ENCODE measurements around the gene RAG2.

Gene RAG2

DNA sequence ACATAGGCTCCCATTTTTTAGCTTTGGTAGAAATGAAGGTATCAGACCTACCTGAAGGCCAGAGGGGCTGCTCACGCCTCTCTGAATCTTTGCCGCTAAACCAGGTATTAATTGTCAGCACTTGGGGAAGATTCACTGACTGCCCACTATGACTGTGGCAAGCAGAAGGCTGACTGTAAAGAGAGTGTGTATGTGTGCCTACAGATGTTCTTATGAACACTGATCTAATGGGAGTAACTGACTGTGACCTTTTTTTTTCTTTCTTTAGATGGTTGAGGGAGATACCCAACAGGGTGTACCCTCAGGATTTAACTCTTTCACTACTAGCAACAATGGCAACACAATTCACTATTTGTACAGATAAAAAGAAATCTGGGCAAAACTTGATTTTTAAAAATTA, at the start of gene RAG2:
Gene RAG2, minus strand, starts transcription at position 186 of the 400 bp plus-strand sequence. CDS start 4,068 bp downstream, outside the sequence.
- no peak within 1 kb of the TSS for H3K27ac ChIP-seq
- TF ChIP-seq ZFX (IDR thresholded peaks at IDR 0.05; ENCODE audit: borderline replicate concordance), result no peak
- TF ChIP-seq, protein P1, sequence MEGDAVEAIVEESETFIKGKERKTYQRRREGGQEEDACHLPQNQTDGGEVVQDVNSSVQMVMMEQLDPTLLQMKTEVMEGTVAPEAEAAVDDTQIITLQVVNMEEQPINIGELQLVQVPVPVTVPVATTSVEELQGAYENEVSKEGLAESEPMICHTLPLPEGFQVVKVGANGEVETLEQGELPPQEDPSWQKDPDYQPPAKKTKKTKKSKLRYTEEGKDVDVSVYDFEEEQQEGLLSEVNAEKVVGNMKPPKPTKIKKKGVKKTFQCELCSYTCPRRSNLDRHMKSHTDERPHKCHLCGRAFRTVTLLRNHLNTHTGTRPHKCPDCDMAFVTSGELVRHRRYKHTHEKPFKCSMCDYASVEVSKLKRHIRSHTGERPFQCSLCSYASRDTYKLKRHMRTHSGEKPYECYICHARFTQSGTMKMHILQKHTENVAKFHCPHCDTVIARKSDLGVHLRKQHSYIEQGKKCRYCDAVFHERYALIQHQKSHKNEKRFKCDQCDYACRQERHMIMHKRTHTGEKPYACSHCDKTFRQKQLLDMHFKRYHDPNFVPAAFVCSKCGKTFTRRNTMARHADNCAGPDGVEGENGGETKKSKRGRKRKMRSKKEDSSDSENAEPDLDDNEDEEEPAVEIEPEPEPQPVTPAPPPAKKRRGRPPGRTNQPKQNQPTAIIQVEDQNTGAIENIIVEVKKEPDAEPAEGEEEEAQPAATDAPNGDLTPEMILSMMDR (IDR thresholded peaks at IDR 0.05), result no peak

GRCh38 chr11:36638556-36638955, 40.5 kb upstream of the RAG2 start:
- TF ChIP-seq ZFX (IDR thresholded peaks at IDR 0.05; ENCODE audit: borderline replicate concordance), result no peak
- TF ChIP-seq, protein P1 (IDR thresholded peaks at IDR 0.05), result no peak
- no peak overlapping the region for H3K27ac ChIP-seq

DNA sequence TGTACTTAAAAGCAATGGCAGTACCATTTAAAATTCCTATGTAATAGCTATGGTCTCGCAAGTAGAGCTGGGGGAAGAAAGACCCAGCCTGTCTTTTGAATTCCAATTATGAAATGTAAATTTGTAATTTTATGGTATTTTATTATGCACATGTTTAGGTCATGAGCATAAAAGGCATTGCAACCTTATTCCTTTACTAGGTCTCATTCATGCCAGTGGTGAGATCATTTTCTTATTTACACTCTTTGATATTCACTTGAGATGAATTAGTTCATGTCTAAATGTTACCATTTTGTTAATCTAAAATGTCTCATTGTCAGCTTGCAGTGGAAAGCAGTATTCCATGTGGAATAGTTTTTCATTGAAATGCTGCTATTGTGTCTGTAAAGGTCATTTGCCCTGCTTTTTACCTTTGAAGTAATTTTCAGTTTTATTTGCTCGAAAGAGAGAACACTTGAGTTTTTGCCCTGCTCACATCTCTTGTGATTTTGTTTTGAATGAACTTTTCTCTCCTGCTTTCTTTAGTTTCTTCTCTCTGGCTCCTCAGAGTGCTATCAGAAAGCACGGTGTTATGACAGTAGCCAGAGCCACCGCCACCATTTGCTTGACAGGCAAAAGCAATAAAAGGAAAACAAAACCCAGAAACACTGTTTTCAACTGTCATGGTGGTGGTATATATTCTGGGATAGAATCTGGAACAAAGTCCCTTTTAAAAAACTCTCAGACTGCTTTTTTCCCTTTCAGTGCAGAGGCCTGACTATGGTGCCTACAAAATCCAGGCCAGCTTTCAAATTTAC, 37.2 kb upstream of the RAG2 start:
- H3K27ac ChIP-seq, result no peak overlapping the region
- no peak for TF ChIP-seq ZFX (IDR thresholded peaks at IDR 0.05; ENCODE audit: borderline replicate concordance)
- TF ChIP-seq, protein P1 (IDR thresholded peaks at IDR 0.05), result no peak

DNA sequence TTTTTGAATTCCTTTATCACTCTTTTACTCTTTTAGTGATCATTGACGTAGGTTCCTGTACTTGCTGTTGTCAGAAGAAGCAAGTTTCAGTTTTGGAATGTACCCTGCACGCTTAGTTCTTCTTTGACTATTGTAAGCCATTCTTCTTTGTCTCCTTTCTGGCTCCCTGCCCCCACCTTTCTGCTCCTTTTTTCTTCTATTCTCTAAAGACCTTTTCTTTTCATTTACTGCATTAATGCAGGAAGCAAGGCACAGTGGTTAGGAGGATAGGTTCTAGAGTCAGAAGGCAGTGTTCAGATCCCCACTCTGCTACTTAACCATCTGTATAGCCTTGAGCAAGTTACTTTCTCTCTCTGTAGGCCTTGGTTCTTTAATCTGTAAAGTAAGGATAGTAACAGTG, 33.7 kb upstream of the RAG2 start:
- TF ChIP-seq, protein P1 (IDR thresholded peaks at IDR 0.05), result no peak
- no peak for TF ChIP-seq ZFX (IDR thresholded peaks at IDR 0.05; ENCODE audit: borderline replicate concordance)

DNA sequence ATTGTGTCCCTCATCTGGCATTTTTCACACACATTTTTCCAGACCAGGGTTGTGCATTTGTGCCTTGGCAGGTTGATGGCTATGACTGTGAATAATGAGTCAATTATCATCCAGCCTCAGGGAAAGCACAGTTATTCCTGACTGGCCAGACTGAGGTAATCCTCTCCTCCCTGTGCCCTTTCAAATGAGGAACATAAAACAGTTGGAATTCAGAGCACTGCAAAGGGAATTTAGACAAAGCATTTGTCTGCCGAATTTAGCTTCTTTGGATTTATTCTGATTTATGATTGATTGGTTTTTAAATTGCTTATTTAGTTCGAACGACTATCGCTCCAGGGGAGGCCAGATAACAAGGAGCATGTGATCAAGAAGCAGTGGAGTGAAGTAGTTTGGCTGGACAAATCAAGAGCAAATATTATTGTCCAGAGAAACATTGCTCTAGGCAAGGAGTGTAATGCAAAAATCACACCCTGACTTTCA, 30.8 kb upstream of the RAG2 start:
- TF ChIP-seq, protein P1 (IDR thresholded peaks at IDR 0.05), result no peak
- no peak for TF ChIP-seq ZFX (IDR thresholded peaks at IDR 0.05; ENCODE audit: borderline replicate concordance)
- no peak overlapping the region for H3K27ac ChIP-seq

More for the DNA sequence above, 33.7 kb upstream of the RAG2 start:
- H3K27ac ChIP-seq, result no peak overlapping the region

GRCh38 chr11:36628141-36628540, 30.1 kb upstream of the RAG2 start:
- TF ChIP-seq, protein P1 (IDR thresholded peaks at IDR 0.05), result no peak
- TF ChIP-seq ZFX (IDR thresholded peaks at IDR 0.05; ENCODE audit: borderline replicate concordance), result no peak
- H3K27ac ChIP-seq, result no peak overlapping the region

DNA sequence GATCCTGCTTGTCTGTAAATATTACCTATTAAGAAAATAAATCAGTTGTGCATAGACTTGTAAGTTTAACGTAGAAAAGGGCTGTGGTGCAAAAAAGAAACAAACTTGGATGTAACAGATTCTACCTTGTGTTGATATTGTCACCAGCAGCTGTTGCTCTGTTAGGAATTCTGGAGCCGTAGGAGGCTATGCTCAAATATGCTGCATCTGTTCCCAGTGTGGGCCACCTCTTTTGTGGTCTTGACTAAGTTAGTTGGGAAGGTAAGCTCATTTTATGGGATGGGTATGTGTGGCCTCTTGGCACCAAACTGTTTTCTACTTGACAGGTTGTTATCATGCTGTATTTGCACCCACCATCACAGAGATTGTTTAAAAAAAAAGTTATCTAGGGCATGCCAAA, 29.4 kb upstream of the RAG2 start:
- H3K27ac ChIP-seq, result no peak overlapping the region

More for the DNA sequence above, 29.4 kb upstream of the RAG2 start:
- TF ChIP-seq ZFX (IDR thresholded peaks at IDR 0.05; ENCODE audit: borderline replicate concordance), result no peak
- TF ChIP-seq, protein P1 (IDR thresholded peaks at IDR 0.05), result no peak
